Activated T-helper 17 cell treated with anti-CD3 and anti-CD28 coated beads, Interleukin-2, amount 50 U/mL, for 72 hours (primary cell): Measurements from ENCODE around the gene PLD1. TPM values are rescaled to one million over a fixed set of nuclear protein-coding genes. Genes with fewer than 3 reads are reported as not detected.
"Not testable (repeated sequence)": the region's sequence is repeated elsewhere in the genome, so short reads cannot be mapped to it uniquely, and the experiment has no call there.

Experiments
- ATAC-seq: fragments of 150-1000 bp; cut with Tn5 transposase; replicated peaks from 2 replicates; pipeline ENCODE4 v1.10.0; 2021; ENCODE audit warnings: mild to moderate bottlenecking, moderate library complexity
- H3K27ac Mint-ChIP-seq: one replicate; pipeline ENCODE4 v1.8.0; 2022; ENCODE audit warnings: mixed read lengths
- H3K27me3 Mint-ChIP-seq: one replicate; pipeline ENCODE4 v1.8.0; 2022; ENCODE audit warnings: mixed read lengths
- H3K36me3 Mint-ChIP-seq: one replicate; pipeline ENCODE4 v1.8.0; 2022; ENCODE audit warnings: low read depth, mild to moderate bottlenecking, mixed read lengths
- H3K4me1 Mint-ChIP-seq: one replicate; pipeline ENCODE4 v1.8.0; 2022; ENCODE audit warnings: mixed read lengths
- H3K4me3 Mint-ChIP-seq: one replicate; pipeline ENCODE4 v1.8.0; 2022; ENCODE audit warnings: mild to moderate bottlenecking, mixed read lengths
- H3K9me3 Mint-ChIP-seq: one replicate; pipeline ENCODE4 v1.8.0; 2022; ENCODE audit warnings: mixed read lengths
- total RNA-seq, 2 donors: library from RNA; stranded (reverse); gene quantifications; one replicate each; pipeline ENCODE4 v1.2.3, GENCODE V29; 2022

Gene PLD1, protein sequence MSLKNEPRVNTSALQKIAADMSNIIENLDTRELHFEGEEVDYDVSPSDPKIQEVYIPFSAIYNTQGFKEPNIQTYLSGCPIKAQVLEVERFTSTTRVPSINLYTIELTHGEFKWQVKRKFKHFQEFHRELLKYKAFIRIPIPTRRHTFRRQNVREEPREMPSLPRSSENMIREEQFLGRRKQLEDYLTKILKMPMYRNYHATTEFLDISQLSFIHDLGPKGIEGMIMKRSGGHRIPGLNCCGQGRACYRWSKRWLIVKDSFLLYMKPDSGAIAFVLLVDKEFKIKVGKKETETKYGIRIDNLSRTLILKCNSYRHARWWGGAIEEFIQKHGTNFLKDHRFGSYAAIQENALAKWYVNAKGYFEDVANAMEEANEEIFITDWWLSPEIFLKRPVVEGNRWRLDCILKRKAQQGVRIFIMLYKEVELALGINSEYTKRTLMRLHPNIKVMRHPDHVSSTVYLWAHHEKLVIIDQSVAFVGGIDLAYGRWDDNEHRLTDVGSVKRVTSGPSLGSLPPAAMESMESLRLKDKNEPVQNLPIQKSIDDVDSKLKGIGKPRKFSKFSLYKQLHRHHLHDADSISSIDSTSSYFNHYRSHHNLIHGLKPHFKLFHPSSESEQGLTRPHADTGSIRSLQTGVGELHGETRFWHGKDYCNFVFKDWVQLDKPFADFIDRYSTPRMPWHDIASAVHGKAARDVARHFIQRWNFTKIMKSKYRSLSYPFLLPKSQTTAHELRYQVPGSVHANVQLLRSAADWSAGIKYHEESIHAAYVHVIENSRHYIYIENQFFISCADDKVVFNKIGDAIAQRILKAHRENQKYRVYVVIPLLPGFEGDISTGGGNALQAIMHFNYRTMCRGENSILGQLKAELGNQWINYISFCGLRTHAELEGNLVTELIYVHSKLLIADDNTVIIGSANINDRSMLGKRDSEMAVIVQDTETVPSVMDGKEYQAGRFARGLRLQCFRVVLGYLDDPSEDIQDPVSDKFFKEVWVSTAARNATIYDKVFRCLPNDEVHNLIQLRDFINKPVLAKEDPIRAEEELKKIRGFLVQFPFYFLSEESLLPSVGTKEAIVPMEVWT
- 10 to 100 TPM in 1 of 2 donors, 1 to 10 TPM in 1; 2.5 to 10.6 TPM for total RNA-seq

DNA sequence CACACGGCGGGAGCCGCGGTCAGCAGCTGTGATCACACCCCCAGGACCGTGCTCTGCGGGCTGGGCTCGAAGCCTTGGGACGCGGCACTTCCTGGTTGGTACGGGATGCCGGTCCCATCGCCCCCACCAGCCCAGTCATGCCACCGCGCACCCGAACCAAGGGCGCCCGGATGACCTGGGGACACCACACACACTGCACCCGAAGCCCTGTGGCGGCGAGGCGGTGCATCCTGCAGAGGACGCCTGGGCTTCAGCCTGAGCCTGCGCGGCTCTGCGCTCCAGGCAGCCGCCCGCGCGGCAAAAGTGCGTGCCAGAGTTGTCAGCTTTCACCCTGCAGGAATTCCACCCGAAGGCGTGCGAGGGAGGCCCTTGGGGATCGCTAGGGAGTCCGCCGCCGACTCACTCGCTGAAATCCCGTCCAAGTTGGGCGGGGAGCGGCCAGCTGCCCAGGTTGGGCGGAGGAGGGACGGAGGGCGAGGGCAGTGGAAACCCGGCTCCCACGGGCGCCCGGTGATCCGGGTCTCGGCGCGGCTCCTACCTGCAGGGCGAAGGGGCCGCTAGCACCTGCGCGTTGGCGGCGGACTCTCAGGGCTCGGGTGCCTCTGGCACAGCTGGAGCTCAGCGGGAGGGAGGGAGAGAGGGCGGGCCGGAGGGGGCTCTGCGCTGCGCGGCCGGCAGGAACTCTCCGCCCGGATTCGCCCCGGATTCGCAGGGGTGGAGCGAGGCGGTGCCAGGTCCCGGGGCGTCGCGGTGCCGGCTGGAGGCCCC lies at the start of gene PLD1:
PLD1 (minus strand) TSS at position 623 of the 768 bp plus-strand sequence. CDS start 72,432 bp downstream, outside the sequence.
- H3K27ac Mint-ChIP-seq = peak within 1 kb of the TSS; percentile 77
- peaks cover 6% of the 10 kb centered on the region for H3K27me3 Mint-ChIP-seq

DNA sequence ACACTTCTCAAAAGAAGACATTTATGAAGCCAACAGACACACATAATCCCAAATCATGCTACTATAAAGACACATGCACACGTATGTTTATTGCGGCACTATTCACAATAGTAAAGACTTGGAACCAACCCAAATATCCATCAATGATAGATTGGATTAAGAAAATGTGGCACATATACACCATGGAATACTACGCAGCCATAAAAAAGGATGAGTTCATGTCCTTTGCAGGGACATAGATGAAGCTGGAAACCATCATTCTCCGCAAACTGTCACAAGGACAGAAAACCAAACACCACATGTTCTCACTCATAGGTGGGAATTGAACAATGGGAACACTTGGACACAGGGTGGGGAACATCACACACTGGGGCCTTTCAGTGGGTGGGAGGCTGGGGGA lies 48.5 kb upstream of the PLD1 start:
- H3K36me3 Mint-ChIP-seq, H3K9me3 Mint-ChIP-seq, H3K27ac Mint-ChIP-seq, H3K27me3 Mint-ChIP-seq, H3K4me3 Mint-ChIP-seq, H3K4me1 Mint-ChIP-seq, ATAC-seq: not testable (repeated sequence)

More for the DNA sequence above, at the start of gene PLD1:
- H3K9me3 Mint-ChIP-seq = no peaks in the 10 kb centered on the region
- ATAC-seq = peak; percentile 73
- no peaks in the 10 kb centered on the region for H3K36me3 Mint-ChIP-seq
- peak within 1 kb of the TSS; percentile 89 for H3K4me3 Mint-ChIP-seq
- H3K4me1 Mint-ChIP-seq = peaks cover 21% of the 10 kb centered on the region

DNA sequence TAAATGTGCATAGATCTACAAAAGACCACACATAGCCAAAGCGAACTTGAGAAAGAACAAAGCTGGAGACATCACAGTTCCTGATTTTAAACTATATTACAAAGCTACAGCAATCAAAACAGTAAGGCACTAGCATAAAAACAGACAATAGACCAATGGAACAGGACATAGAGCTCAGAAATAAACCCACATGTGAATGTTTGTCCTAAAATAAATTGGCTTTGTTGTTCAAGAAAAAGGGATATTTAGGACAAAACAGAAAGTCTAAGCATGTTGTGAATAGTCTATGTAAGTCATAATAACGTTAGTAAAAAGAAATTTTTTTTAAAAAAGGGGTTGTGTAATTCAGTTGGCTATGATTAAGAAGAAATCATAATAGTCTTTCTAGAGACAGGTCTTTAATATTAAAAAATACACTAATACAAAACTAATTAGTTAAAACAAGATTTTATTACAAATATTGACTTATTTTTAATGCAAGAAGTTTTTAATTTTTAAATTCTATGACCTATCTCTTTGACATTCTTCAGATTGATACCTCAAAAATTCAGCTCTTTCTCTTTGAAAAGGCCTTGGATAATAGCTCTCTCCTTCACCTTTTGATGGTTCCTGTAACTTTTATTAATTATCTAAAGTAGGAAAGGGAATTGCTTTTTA lies 44.5 kb upstream of the PLD1 start:
- H3K9me3 Mint-ChIP-seq = peaks cover 5% of the 10 kb centered on the region
- peaks cover 11% of the 10 kb centered on the region for H3K27me3 Mint-ChIP-seq
- no peak overlapping the region for H3K4me3 Mint-ChIP-seq
- no peaks in the 10 kb centered on the region for H3K4me1 Mint-ChIP-seq
- ATAC-seq = no peak
- no peaks in the 10 kb centered on the region for H3K36me3 Mint-ChIP-seq
- H3K27ac Mint-ChIP-seq = no peak overlapping the region

DNA sequence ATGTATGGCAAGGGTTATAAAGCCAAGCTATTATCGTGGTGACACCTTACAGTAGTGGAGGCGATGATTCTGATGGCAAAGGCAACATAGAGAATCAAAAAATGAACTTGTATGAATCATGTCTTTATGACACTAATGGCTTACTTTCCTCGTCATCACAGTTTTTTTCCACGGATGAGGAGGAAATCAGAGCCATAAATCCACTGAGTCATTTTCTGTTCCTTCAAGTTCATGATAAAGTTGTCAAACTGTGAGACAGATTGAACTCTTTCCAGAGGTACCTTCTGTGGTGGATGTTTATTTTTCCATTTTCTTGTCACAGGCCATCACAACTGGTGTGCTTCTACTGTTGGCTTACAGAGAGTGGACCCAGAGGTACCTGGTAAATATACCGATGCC lies 41.4 kb upstream of the PLD1 start:
- Mint-ChIP-seq H3K27me3 (peaks cover 16% of the 10 kb centered on the region), H3K27ac (no peak overlapping the region), H3K36me3 (no peaks in the 10 kb centered on the region), H3K4me3 (no peak overlapping the region), H3K9me3 (peaks cover 5% of the 10 kb centered on the region), H3K4me1 (peaks cover 9% of the 10 kb centered on the region)
- no peak for ATAC-seq

DNA sequence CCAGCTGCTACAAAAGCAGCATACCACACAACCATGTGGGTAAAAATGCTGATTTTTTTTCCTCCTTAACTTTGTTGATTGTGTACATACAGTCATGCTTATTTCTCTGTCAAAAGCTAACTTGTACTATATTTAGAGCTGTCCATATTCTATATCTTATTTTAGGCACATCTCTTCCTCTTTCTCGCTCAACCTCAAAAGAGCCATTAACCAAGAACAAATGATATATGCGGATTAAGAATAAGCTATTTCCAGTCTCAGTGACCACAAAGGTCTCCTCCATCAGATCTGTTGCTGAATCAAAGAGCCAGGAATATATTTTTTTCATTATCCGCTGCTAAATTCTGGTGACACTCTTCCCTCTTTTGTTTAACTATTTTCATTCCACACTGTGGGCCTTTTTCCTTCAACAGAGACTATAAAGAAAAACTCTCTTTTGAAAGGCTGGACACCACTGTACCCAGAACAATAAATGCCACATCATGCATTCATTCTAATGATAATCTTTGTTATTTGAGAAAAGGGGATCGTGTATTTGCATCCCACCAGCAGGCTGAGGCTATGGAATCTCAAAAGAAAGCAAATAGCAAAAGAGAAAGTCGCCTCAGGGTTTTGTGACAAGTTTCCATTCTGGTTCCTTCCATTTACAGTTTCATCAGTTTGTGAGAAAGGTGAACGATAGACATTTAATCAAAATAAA lies 40.8 kb upstream of the PLD1 start:
- no peaks in the 10 kb centered on the region for H3K36me3 Mint-ChIP-seq
- H3K9me3 Mint-ChIP-seq = peaks cover 5% of the 10 kb centered on the region
- peaks cover 14% of the 10 kb centered on the region for H3K4me1 Mint-ChIP-seq
- H3K27me3 Mint-ChIP-seq = peaks cover 16% of the 10 kb centered on the region
- H3K27ac Mint-ChIP-seq = no peak overlapping the region
- no peak overlapping the region for H3K4me3 Mint-ChIP-seq
- ATAC-seq = no peak

DNA sequence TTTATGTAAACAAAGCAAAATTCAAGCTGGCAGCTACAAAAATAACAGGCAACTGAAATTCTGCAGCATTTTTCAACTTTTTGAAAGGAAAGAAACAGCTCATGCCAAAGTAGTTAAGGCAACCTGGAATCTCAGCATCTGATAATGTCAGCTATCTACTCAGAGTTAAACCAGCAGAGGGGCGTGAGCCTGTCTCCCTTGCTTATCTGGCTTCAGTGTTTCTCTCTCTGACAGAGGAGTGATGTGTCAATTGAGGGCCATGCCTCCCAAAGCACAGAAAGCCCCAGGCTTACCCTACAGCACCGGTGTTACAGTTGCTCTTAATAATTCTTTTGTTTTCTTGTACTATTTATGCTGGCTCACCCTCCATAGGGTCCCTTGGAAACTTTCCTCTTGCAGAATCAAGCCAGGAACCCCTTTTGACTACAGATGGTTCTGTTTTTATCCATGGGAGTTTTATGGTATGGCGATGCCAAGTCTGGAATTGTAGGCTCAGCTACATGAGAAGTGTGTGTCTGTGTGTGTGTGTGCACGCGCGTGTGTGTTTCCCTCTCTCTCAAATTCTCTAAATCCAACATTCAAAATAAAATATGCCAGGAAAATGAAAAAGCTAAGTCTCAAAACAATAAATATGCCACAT lies 40.2 kb upstream of the PLD1 start:
- Mint-ChIP-seq H3K36me3 (no peaks in the 10 kb centered on the region), H3K4me1 (peaks cover 19% of the 10 kb centered on the region), H3K9me3 (peaks cover 5% of the 10 kb centered on the region), H3K27me3 (peaks cover 16% of the 10 kb centered on the region), H3K27ac (no peak overlapping the region), H3K4me3 (no peak overlapping the region)
- no peak for ATAC-seq

DNA sequence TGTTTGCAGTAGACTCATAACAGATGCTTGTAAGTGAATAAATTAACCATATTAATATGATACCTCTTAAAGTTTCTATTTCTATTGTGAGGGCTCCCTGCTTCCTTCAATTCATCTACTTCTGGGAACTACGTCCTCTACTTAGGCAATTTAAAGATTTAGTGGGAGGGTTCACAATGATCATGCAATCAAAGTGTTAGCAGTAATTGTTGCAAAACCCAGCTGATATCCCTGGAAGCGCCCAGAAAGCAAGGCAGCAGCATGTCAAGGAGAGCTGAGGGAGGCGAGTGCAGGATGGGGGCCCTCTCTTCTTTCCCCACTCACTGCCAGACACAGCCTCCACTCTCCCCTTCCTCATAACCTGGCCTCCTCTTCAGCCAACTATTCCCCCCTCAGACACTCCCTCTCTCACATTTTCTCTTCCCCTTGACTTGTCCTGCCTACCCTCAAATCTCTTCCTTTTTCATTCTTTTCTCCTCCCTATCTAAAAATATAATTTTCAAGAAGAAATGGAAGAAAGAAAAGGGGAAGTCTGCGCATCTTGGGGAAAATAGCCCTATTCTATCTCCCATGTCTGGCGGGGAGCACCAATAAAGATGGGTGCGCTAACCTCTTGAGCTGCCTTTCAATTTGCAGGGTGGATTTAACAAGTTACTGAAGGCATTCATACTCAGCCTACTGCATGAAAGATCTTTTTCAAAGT lies 39.5 kb upstream of the PLD1 start:
- Mint-ChIP-seq H3K4me3 (no peak overlapping the region), H3K27me3 (peaks cover 16% of the 10 kb centered on the region), H3K27ac (no peak overlapping the region), H3K36me3 (no peaks in the 10 kb centered on the region), H3K4me1 (peaks cover 19% of the 10 kb centered on the region), H3K9me3 (peaks cover 5% of the 10 kb centered on the region)
- ATAC-seq = no peak

DNA sequence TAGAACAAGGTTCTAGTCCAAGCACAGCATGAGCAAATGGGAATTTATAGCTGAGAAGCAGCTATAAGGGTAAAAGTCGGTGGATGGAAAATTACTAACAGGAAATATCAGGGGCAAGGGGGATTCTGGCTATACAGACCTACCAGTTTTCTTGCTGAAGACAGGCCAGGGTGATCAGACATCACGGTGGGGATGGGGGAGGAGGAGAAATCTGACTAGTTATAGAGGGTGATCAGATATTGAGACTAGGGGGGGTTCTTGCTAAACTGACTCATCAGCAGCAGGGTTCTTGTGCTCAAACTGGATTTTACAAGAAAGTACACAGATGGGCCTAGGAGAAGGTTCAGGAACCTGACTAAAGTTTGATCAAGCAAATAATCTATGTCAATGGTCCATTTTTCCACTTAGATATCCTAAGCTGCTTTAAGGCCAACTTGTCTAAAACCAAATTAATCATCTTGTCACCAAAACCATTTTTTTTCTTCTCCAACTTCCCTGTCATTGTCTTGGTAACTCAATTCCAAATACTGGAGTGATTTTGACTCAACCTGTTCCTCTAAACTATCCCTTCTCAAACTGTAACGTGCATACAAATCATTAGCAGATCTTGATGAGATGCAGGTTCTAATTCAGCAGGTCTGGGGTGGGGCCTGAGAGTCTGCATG lies 37.4 kb upstream of the PLD1 start:
- peaks cover 12% of the 10 kb centered on the region for H3K27me3 Mint-ChIP-seq
- H3K4me3 Mint-ChIP-seq = no peak overlapping the region
- H3K9me3 Mint-ChIP-seq = no peaks in the 10 kb centered on the region
- no peak overlapping the region for H3K27ac Mint-ChIP-seq
- no peaks in the 10 kb centered on the region for H3K36me3 Mint-ChIP-seq
- H3K4me1 Mint-ChIP-seq = peaks cover 19% of the 10 kb centered on the region
- ATAC-seq = no peak

DNA sequence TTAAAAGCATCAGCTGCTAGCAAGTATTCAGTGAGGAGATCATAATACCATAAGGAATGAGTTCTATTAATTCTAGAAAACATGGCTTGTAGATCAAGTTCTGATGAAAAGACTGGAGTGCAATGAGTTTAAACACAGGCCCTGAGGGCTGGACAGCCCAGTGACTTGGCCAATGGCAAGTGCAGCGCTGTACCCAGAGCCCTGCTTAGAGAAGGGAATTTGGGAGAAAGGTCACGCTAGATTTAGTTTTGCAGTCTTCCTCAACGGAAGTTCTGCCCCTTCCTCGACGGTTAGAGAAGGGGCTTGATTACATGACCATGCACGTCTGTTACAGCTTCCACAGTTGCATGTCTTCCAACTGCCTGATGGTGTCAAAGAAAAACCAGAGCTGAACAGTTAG lies 36.9 kb upstream of the PLD1 start:
- H3K27ac Mint-ChIP-seq = peak overlapping the region; percentile 69
- ATAC-seq = no peak
- H3K9me3 Mint-ChIP-seq = no peaks in the 10 kb centered on the region

DNA sequence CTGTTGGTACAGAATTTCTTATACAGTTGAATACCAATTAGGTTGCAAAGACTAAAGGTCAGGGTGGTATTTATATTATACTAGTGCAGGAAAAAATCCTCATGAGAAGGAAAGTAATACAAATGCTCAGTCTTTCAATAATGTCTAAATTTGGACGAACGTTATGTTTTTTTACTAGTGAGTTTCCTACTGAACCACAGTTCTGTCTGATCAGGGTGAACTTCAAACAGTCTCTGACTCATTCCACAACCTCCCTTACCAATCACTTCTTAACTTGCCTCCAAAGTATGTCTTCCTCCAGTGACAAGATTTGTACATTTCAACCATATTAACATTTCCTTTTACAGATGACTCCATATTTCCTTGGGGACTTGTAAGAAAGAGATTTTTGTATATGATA lies 36.3 kb upstream of the PLD1 start:
- Mint-ChIP-seq H3K27ac (peak overlapping the region; percentile 69), H3K4me3 (peak overlapping the region; percentile 40), H3K27me3 (peaks cover 9% of the 10 kb centered on the region), H3K4me1 (peaks cover 19% of the 10 kb centered on the region), H3K36me3 (no peaks in the 10 kb centered on the region), H3K9me3 (no peaks in the 10 kb centered on the region)
- peak; percentile 97 for ATAC-seq

More for the DNA sequence above, 36.9 kb upstream of the PLD1 start:
- Mint-ChIP-seq H3K27me3 (peaks cover 9% of the 10 kb centered on the region), H3K4me3 (peak overlapping the region; percentile 40), H3K36me3 (no peaks in the 10 kb centered on the region), H3K4me1 (peaks cover 19% of the 10 kb centered on the region)

DNA sequence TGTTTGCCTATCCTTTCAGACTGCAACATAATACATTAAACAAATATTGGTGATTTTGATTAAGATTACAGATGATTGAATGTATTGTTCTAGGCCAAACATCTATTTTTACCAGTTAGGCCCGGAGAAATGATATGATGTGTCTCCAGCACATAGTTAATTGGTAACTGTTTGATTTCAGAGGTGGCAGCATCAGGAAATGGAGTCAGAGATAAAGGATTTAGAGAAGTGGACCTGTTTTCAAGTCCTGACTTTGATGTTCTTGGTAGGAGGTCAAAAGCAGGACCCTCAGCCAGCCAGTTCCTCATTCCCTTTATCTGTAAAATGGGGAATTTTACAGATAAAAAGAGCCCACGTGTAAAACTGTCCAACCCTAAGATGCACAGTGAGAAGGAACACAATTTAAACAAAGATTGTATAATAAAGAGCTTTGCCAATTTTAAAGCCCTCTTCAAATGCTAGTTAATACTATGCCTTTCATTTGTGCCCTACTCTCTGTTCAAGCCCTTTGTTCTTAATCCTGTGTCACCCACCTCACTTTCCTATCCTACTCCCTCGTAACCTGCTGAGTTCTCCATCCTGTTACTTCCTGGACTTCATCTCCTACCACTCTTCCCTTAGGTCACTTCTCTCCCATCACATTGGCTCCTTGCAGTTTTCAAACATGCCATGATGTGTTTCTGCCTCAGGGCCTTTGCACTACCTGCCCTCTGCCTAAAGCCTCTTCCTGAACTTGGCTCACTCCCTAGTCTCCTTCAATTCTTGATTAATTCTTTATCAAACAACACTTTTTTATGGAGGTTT lies 35.4 kb upstream of the PLD1 start:
- Mint-ChIP-seq H3K27ac (peak overlapping the region; percentile 69), H3K36me3 (no peaks in the 10 kb centered on the region), H3K27me3 (peaks cover 4% of the 10 kb centered on the region), H3K9me3 (no peaks in the 10 kb centered on the region), H3K4me1 (peaks cover 19% of the 10 kb centered on the region), H3K4me3 (no peak overlapping the region)
- ATAC-seq = no peak
